Suprapubic skin (tissue), 4 donors: ENCODE measurements around the gene PDF. TPM values are rescaled to one million over a fixed set of nuclear protein-coding genes. Genes with fewer than 3 reads are reported as not detected.
"Not testable (repeated sequence)": the region's sequence is repeated elsewhere in the genome, so short reads cannot be mapped to it uniquely, and the experiment has no call there.

ENCODE experiments used
- DNase-seq, 2 donors: peaks; one replicate each; pipeline ENCODE4 v3.0.0-alpha.2; 2019; ENCODE audit warnings: low spot score in 2 of 2
- H3K27ac ChIP-seq: fragments of 200-600 bp; sonication (generic); one replicate; pipeline ENCODE4 v1.5.1; 2019
- H3K27me3 ChIP-seq: fragments of 200-600 bp; sonication (generic); one replicate; pipeline ENCODE4 v1.5.1; 2019
- H3K36me3 ChIP-seq: fragments of 200-600 bp; sonication (generic); one replicate; pipeline ENCODE4 v1.5.1; 2019
- H3K4me1 ChIP-seq: fragments of 200-600 bp; sonication (generic); one replicate; pipeline ENCODE4 v1.5.1; 2019
- H3K4me3 ChIP-seq: fragments of 200-600 bp; sonication (generic); one replicate; pipeline ENCODE4 v1.5.1; 2019; ENCODE audit warnings: mild to moderate bottlenecking
- H3K9me3 ChIP-seq: fragments of 200-600 bp; sonication (generic); one replicate; pipeline ENCODE4 v1.5.1; 2019
- CTCF ChIP-seq, 2 donors: fragments of 200-600 bp in 1 of 2; fragments of 450-650 bp in 1 of 2; sonication (generic) in 1 of 2; IDR thresholded peaks; one replicate each; pipeline ENCODE4 v1.5.1; 2016 to 2019; ENCODE audit warnings: antibody characterized with exemption in 2 of 2, mild to moderate bottlenecking in 1 of 2, moderate library complexity in 1 of 2
- EP300 ChIP-seq: sonication (generic); formaldehyde crosslinking; IDR thresholded peaks from one replicate; pipeline ENCODE4 v1.6.1; 2017; ENCODE audit warnings: antibody characterized with exemption
- POLR2A ChIP-seq, 2 donors: fragments of 450-650 bp; IDR thresholded peaks; one replicate each; pipeline ENCODE4 v1.6.1; 2017; ENCODE audit warnings: antibody characterized with exemption in 2 of 2, mild to moderate bottlenecking in 2 of 2, moderate library complexity in 2 of 2
- POLR2AphosphoS5 ChIP-seq, 3 donors: sonication (generic); formaldehyde crosslinking; IDR thresholded peaks; one replicate each; pipeline ENCODE4 v1.6.1; 2017; ENCODE audit warnings: antibody characterized with exemption in 3 of 3
- WGBS: methylation state at CpG from one replicate; pipeline ENCODE4 v1.1.5; 2018; 5-methylcytosine and 5-hydroxymethylcytosine counted together
- total RNA-seq, 4 donors: library from RNA; depleted of rRNA; stranded (reverse); fragments of >200 nt; gene quantifications; one replicate each; pipeline ENCODE4 v1.1.0, GENCODE V29; 2016

Gene PDF
- total RNA-seq, 4 donors from 2014 or later = 12.2 to 25.4 (median 21.2) TPM

- Histone ChIP-seq H3K4me1 (no peaks in the 10 kb centered on the region), H3K4me3 (no peak overlapping the region), H3K27me3 (no peaks in the 10 kb centered on the region), H3K36me3 (peaks cover 3% of the 10 kb centered on the region), H3K27ac (no peak overlapping the region), H3K9me3 (no peaks in the 10 kb centered on the region)
- TF ChIP-seq POLR2AphosphoS5 (IDR thresholded peaks at IDR 0.05) (no peak), EP300 (no peak), POLR2A (IDR thresholded peaks at IDR 0.05) (no peak), CTCF (IDR thresholded peaks at IDR 0.05) (no peak)
- WGBS = 59% methylated on average over 3 of the region's 3 CpGs
- no peak for DNase-seq
These were observed 37.0 kb downstream of the PDF start for GRCh38 chr16:69293401-69293800.

- not testable (repeated sequence) for DNase-seq, H3K27ac ChIP-seq, H3K36me3 ChIP-seq, H3K4me3 ChIP-seq, H3K9me3 ChIP-seq, H3K27me3 ChIP-seq, H3K4me1 ChIP-seq
- WGBS = 92% methylated on average over 9 of the region's 9 CpGs
These were observed 38.7 kb downstream of the PDF start for GRCh38 chr16:69291657-69292056.

- no peak for DNase-seq
- H3K4me3 ChIP-seq = no peak overlapping the region
- H3K36me3 ChIP-seq = peaks cover 22% of the 10 kb centered on the region
- H3K27ac ChIP-seq = no peak overlapping the region
- H3K4me1 ChIP-seq = peaks cover 5% of the 10 kb centered on the region
- TF ChIP-seq POLR2A (IDR thresholded peaks at IDR 0.05) (no peak), EP300 (no peak), CTCF (IDR thresholded peaks at IDR 0.05) (peak; percentile 36 to 42), POLR2AphosphoS5 (IDR thresholded peaks at IDR 0.05) (no peak)
- WGBS = 60% methylated on average over 13 of the region's 13 CpGs
- no peaks in the 10 kb centered on the region for H3K9me3 ChIP-seq
- no peaks in the 10 kb centered on the region for H3K27me3 ChIP-seq
These were observed 43.3 kb downstream of the PDF start for GRCh38 chr16:69286941-69287713.

GRCh38 chr16:69285240-69285639 lies 45.1 kb downstream of the PDF start:
- DNase-seq = no peak
- Histone ChIP-seq H3K27ac (no peak overlapping the region), H3K9me3 (no peaks in the 10 kb centered on the region), H3K27me3 (no peaks in the 10 kb centered on the region), H3K4me3 (no peak overlapping the region), H3K4me1 (peaks cover 5% of the 10 kb centered on the region), H3K36me3 (peaks cover 22% of the 10 kb centered on the region)
- TF ChIP-seq POLR2AphosphoS5 (IDR thresholded peaks at IDR 0.05) (no peak), EP300 (no peak), CTCF (IDR thresholded peaks at IDR 0.05) (no peak), POLR2A (IDR thresholded peaks at IDR 0.05) (no peak)
- 70% methylated on average over 4 of the region's 4 CpGs for WGBS

- no peak for DNase-seq
These were observed 46.5 kb downstream of the PDF start for GRCh38 chr16:69283851-69284250.

GRCh38 chr16:69277413-69277812 lies 53.0 kb downstream of the PDF start:
- TF ChIP-seq POLR2AphosphoS5 (IDR thresholded peaks at IDR 0.05) (no peak), CTCF (IDR thresholded peaks at IDR 0.05) (no peak), EP300 (no peak), POLR2A (IDR thresholded peaks at IDR 0.05) (no peak)
- WGBS = 71% methylated on average over 1 of the region's 1 CpG
- Histone ChIP-seq H3K27me3 (no peaks in the 10 kb centered on the region), H3K4me3 (no peak overlapping the region), H3K27ac (peak overlapping the region; percentile 0), H3K36me3 (peaks cover 3% of the 10 kb centered on the region), H3K9me3 (no peaks in the 10 kb centered on the region), H3K4me1 (peaks cover 15% of the 10 kb centered on the region)
- no peak for DNase-seq

More at GRCh38 chr16:69283851-69284250, 46.5 kb downstream of the PDF start:
- Histone ChIP-seq H3K27ac (no peak overlapping the region), H3K4me1 (peaks cover 5% of the 10 kb centered on the region), H3K36me3 (peaks cover 19% of the 10 kb centered on the region), H3K27me3 (no peaks in the 10 kb centered on the region), H3K9me3 (no peaks in the 10 kb centered on the region), H3K4me3 (no peak overlapping the region)
- 89% methylated on average over 4 of the region's 4 CpGs for WGBS
- TF ChIP-seq POLR2A (IDR thresholded peaks at IDR 0.05) = no peak

Other genes with a start within 250 kb of the PDF start
- 10 to 100 TPM in 1 of 4 donors, 1 to 10 TPM in 3; 4.4 to 11.3 (median 7.1) TPM for gene HAS3, start 224.9 kb downstream of the PDF start, total RNA-seq
- gene CHTF8, start 198.0 kb downstream of the PDF start, total RNA-seq = 100 to 1,000 TPM in 1 of 4 donors, 10 to 100 TPM in 3; 76.9 to 128 (median 90.0) TPM
- 10 to 100 TPM; 25.1 to 41.7 (median 34.8) TPM for gene UTP4, start 197.9 kb downstream of the PDF start, total RNA-seq
- gene SNTB2, start 143.4 kb downstream of the PDF start, total RNA-seq = 10 to 100 TPM; 35.8 to 81.6 (median 57.8) TPM
- gene VPS4A, start 19.2 kb downstream of the PDF start, total RNA-seq = 10 to 100 TPM; 32.5 to 46.6 (median 37.6) TPM
- gene COG8, start 9.0 kb upstream of the PDF start, total RNA-seq = 10 to 100 TPM; 45.3 to 70.4 (median 57.0) TPM
- 10 to 100 TPM in 3 of 4 donors, 1 to 10 TPM in 1; 9.8 to 24.0 (median 19.7) TPM for gene NIP7, start 9.2 kb upstream of the PDF start, total RNA-seq
- 1 to 10 TPM in 1 of 4 donors, under 1 TPM in 1, not detected in 2; 0.98 to 1.5 TPM for gene TMED6, start 21.2 kb upstream of the PDF start, total RNA-seq
- gene TERF2, start 55.4 kb upstream of the PDF start, total RNA-seq = 10 to 100 TPM; 16.9 to 25.4 (median 19.3) TPM
- 10 to 100 TPM; 33.2 to 69.1 (median 50.1) TPM for gene CYB5B, start 94.0 kb upstream of the PDF start, total RNA-seq
- 100 to 1,000 TPM in 1 of 4 donors, 10 to 100 TPM in 3; 67.7 to 146 (median 80.8) TPM for gene NFAT5, start 235.4 kb upstream of the PDF start, total RNA-seq